ENCODE data around the gene RASGEF1B. TPM values are rescaled to one million over a fixed set of nuclear protein-coding genes. Genes with fewer than 3 reads are reported as not detected.
A peak's percentile ranks its signal among the peaks of the same experiment; 100 is the strongest.

RASGEF1B gene
- total RNA-seq, 1 donor from 2014 or later, result 5.5 TPM

DNA sequence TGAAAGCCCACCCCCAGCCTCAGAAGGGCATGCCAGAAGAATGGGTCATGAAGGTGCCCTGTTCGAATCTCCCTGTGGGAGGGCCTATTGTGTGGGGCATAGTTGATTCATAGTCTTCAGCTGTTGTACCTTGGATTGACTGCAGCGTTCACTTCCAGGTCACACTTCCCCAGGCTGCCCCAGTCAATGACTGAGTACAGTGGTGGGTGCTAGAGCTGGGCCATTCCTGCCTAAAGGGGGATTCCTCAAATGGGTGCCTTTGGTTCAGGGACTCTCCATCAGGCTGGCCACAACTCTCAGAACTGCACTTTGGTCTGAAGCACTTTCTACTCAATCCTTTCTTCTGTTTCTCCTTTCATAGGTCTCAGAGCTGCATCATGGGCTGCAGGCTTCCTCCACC lies 35.0 kb upstream of the RASGEF1B start:
- DNase-seq, result no peak
- intact Hi-C loops (cut with micrococcal nuclease), result loop anchor here (5.0 kb wide), 1 partner anchor 84 kb away; no protein-coding TSS in a partner anchor
- Mint-ChIP-seq H3K9me3 (no peaks in the 10 kb centered on the region), H3K4me1 (peaks cover 29% of the 10 kb centered on the region), H3K4me3 (no peak overlapping the region), H3K36me3 (ENCODE audit: low read depth) (no peaks in the 10 kb centered on the region), H3K27me3 (peaks cover 16% of the 10 kb centered on the region), H3K27ac (no peak overlapping the region)

DNA sequence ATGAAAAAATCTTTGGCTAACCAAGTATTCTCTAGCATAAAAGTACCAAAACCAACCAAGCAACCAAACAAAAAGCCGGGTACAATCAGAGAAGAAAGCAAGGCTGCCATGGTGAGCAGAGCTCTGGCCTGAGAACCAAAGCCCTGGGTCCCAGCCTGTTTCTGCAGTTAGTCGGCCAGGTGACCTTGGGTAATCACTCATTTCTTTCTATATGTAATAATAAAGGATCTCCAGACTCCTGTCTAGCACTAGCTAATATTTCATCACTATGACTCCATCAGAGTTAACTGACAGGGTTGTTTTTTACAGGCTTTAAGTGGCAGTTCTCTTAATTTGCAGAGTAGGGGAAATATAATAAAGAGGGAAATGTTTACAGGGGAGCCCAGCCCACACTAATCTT lies 34.0 kb upstream of the RASGEF1B start:
- H3K9me3 Mint-ChIP-seq, result no peaks in the 10 kb centered on the region
- intact Hi-C loops (cut with micrococcal nuclease), result loop anchor here (1.0 to 5.0 kb wide), 3 partner anchors 10 to 83 kb away; no protein-coding TSS in a partner anchor
- H3K4me3 Mint-ChIP-seq, result peak overlapping the region; percentile 61

DNA sequence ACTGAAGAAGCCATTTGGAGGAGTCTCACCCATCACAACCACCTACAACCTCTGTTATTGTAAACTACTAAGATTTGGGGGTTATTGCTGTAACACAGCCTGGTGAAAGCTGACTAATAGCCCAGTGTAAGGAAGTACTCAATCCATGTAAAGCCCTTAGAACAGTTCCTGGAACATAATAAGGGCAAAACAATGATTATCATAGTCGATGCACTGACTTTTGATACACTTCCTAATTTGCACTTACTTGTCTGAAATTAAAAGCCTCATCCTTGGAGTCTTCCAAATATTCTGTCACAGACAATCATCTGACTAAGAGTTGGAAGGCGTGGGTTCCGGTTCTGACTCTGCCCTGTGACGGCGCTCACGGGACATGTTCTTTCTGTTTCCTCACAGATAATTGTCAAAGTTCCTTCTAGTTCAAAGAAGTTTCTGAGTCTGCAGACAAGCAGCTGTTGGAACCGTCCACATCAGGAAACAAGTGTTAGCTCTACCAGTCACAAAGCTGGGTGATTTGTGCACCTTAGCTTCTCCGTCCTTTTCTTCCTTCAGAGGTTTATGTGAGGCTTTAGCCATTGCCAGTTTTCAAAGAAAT lies 33.4 kb upstream of the RASGEF1B start:
- H3K36me3 Mint-ChIP-seq (ENCODE audit: low read depth), result no peaks in the 10 kb centered on the region
- H3K4me3 Mint-ChIP-seq, result peak overlapping the region; percentile 61
- no peaks in the 10 kb centered on the region for H3K9me3 Mint-ChIP-seq
- H3K27me3 Mint-ChIP-seq, result peaks cover 9% of the 10 kb centered on the region
- peaks cover 29% of the 10 kb centered on the region for H3K4me1 Mint-ChIP-seq
- H3K27ac Mint-ChIP-seq, result peak overlapping the region; percentile 23
- peak; percentile 88 for DNase-seq
- intact Hi-C loops (cut with micrococcal nuclease), result loop anchor here (1.0 to 5.0 kb wide), 3 partner anchors 10 to 83 kb away; no protein-coding TSS in a partner anchor

More for the DNA sequence above, 34.0 kb upstream of the RASGEF1B start:
- H3K36me3 Mint-ChIP-seq (ENCODE audit: low read depth), result no peaks in the 10 kb centered on the region
- peaks cover 29% of the 10 kb centered on the region for H3K4me1 Mint-ChIP-seq
- no peak for DNase-seq
- H3K27ac Mint-ChIP-seq, result no peak overlapping the region
- peaks cover 14% of the 10 kb centered on the region for H3K27me3 Mint-ChIP-seq

- no peak overlapping the region for H3K4me3 Mint-ChIP-seq
- DNase-seq, result no peak
- intact Hi-C loops (cut with micrococcal nuclease), result loop anchor here (1.0 to 5.0 kb wide), 3 partner anchors 9 to 82 kb away; no protein-coding TSS in a partner anchor
- no peak overlapping the region for H3K27ac Mint-ChIP-seq
- H3K9me3 Mint-ChIP-seq, result no peaks in the 10 kb centered on the region
- H3K27me3 Mint-ChIP-seq, result peaks cover 10% of the 10 kb centered on the region
- H3K36me3 Mint-ChIP-seq (ENCODE audit: low read depth), result no peaks in the 10 kb centered on the region
- H3K4me1 Mint-ChIP-seq, result peaks cover 29% of the 10 kb centered on the region
Measured at GRCh38 chr4:81504112-81505003, 32.7 kb upstream of the RASGEF1B start.

- intact Hi-C loops (cut with micrococcal nuclease), result no loop called here
- Mint-ChIP-seq H3K36me3 (ENCODE audit: low read depth) (no peaks in the 10 kb centered on the region), H3K4me1 (peaks cover 28% of the 10 kb centered on the region), H3K27me3 (peaks cover 10% of the 10 kb centered on the region), H3K9me3 (no peaks in the 10 kb centered on the region), H3K27ac (no peak overlapping the region), H3K4me3 (no peak overlapping the region)
- no peak for DNase-seq
Measured at GRCh38 chr4:81503586-81503985, 31.9 kb upstream of the RASGEF1B start.

GRCh38 chr4:81502564-81502963 lies 30.9 kb upstream of the RASGEF1B start:
- Mint-ChIP-seq H3K4me1 (peaks cover 22% of the 10 kb centered on the region), H3K27me3 (peaks cover 10% of the 10 kb centered on the region), H3K9me3 (no peaks in the 10 kb centered on the region), H3K27ac (no peak overlapping the region), H3K4me3 (no peak overlapping the region), H3K36me3 (ENCODE audit: low read depth) (no peaks in the 10 kb centered on the region)
- no peak for DNase-seq
- intact Hi-C loops (cut with micrococcal nuclease), result no loop called here

- H3K36me3 Mint-ChIP-seq (ENCODE audit: low read depth), result peaks cover 4% of the 10 kb centered on the region
- no peak overlapping the region for H3K27ac Mint-ChIP-seq
- intact Hi-C loops (cut with micrococcal nuclease), result no loop called here
- peaks cover 14% of the 10 kb centered on the region for H3K4me1 Mint-ChIP-seq
- peaks cover 12% of the 10 kb centered on the region for H3K27me3 Mint-ChIP-seq
- DNase-seq, result no peak
- H3K9me3 Mint-ChIP-seq, result peaks cover 5% of the 10 kb centered on the region
- H3K4me3 Mint-ChIP-seq, result no peak overlapping the region
Measured at GRCh38 chr4:81499840-81500239, 28.1 kb upstream of the RASGEF1B start.

DNA sequence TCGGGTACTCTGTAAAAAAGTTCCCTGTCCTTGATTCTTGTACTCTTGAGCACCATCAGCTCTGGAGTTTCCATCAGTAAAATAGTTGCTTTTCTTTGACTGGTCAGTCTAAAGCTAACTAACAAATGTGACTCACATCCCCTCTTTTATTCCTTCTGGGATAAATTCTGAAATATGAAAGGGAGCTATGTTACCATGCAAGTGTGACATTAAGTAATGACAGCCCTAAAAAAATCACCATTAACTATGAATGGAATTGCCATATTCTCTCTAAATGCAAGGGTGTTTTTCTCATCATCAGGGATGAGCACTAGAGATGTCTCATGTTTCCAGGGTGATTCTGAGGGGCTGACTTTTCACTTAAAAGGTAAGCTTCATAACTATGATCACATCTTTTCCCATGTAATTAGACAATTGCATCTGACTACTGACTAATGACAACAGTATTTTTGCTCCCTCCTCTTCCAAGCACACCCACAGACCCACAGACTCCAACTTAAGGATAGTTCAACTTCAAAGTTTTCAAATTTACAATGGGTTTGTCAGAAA lies 26.9 kb upstream of the RASGEF1B start:
- H3K36me3 Mint-ChIP-seq (ENCODE audit: low read depth), result peaks cover 4% of the 10 kb centered on the region
- intact Hi-C loops (cut with micrococcal nuclease), result no loop called here
- peaks cover 10% of the 10 kb centered on the region for H3K27me3 Mint-ChIP-seq
- H3K4me1 Mint-ChIP-seq, result peaks cover 17% of the 10 kb centered on the region
- H3K27ac Mint-ChIP-seq, result no peak overlapping the region
- H3K4me3 Mint-ChIP-seq, result no peak overlapping the region
- no peak for DNase-seq
- peaks cover 5% of the 10 kb centered on the region for H3K9me3 Mint-ChIP-seq

- Mint-ChIP-seq H3K4me1 (peaks cover 19% of the 10 kb centered on the region), H3K36me3 (ENCODE audit: low read depth) (peaks cover 4% of the 10 kb centered on the region), H3K27ac (no peak overlapping the region), H3K4me3 (no peak overlapping the region), H3K9me3 (peaks cover 5% of the 10 kb centered on the region), H3K27me3 (peaks cover 8% of the 10 kb centered on the region)
- no peak for DNase-seq
- intact Hi-C loops (cut with micrococcal nuclease), result no loop called here
Measured at GRCh38 chr4:81498046-81498445, 26.3 kb upstream of the RASGEF1B start.

DNA sequence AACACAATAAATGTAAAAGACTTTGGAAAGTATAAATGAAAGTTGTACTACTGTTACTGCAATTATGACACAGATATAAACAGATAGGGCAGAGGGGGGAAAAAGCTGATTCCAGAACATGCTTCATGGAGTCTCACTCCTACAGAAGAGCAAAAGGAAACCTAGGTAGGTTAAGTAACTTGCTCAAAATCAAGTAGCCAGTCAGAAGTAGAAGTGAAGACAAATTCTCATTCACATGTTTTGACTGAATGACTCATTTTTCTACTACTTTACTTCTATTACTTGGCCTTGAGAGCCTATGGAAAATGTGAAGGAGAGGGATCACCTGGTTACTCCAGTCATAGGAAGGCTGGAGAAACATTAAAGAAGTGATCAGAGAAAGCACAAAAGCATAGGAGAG lies 23.6 kb upstream of the RASGEF1B start:
- intact Hi-C loops (cut with micrococcal nuclease), result loop anchor here (1.0 kb wide), 1 partner anchor 10 kb away; no protein-coding TSS in a partner anchor
- peaks cover 34% of the 10 kb centered on the region for H3K4me1 Mint-ChIP-seq

GRCh38 chr4:81494031-81494431 lies 22.3 kb upstream of the RASGEF1B start:
- Mint-ChIP-seq H3K36me3 (ENCODE audit: low read depth) (peaks cover 16% of the 10 kb centered on the region), H3K27ac (peak overlapping the region; percentile 72), H3K9me3 (peaks cover 18% of the 10 kb centered on the region), H3K27me3 (peaks cover 1% of the 10 kb centered on the region), H3K4me1 (peaks cover 37% of the 10 kb centered on the region), H3K4me3 (peak overlapping the region; percentile 70)
- intact Hi-C loops (cut with micrococcal nuclease), result loop anchor here (5.0 kb wide), 1 partner anchor 68 kb away; no protein-coding TSS in a partner anchor
- no peak for DNase-seq

More for the DNA sequence above, 23.6 kb upstream of the RASGEF1B start:
- Mint-ChIP-seq H3K27me3 (peaks cover 3% of the 10 kb centered on the region), H3K36me3 (ENCODE audit: low read depth) (peaks cover 12% of the 10 kb centered on the region), H3K27ac (peak overlapping the region; percentile 62), H3K9me3 (peaks cover 13% of the 10 kb centered on the region), H3K4me3 (peak overlapping the region; percentile 16)
- no peak for DNase-seq

DNA sequence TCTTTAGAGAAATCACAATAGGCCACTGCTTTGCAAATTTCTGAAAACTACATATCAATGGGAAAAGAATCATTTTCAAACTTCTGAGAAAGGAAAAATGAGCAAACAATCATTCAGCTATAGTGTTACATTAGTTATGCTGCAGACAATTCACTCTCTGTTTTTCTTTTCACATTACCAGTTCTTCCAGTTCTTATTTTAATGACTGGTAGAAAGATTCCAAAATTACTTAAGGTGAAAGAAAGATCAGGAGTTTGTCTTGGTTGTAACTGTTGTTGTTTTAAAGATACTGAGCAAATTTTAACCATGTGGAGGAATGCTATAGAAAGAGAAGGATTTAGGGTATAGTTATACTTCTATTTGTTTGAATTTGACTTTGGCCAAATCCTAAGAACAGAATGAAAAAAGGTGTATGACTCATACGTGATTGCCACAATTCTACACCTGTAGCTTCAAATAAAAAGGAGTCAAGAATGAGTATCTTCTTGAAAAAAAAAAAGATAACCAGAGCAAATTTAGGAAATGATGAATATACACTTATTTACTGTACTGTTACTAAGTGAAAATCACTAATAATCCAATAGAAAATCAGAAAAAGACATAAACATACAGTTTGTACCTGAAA lies 21.0 kb upstream of the RASGEF1B start:
- intact Hi-C loops (cut with micrococcal nuclease), result loop anchor here (1.0 to 5.0 kb wide), 3 partner anchors 20 to 156 kb away; no protein-coding TSS in a partner anchor
- Mint-ChIP-seq H3K4me3 (peak overlapping the region; percentile 1), H3K36me3 (ENCODE audit: low read depth) (peaks cover 16% of the 10 kb centered on the region), H3K27ac (peak overlapping the region; percentile 73), H3K4me1 (peaks cover 38% of the 10 kb centered on the region), H3K9me3 (peaks cover 22% of the 10 kb centered on the region), H3K27me3 (peaks cover 1% of the 10 kb centered on the region)
- DNase-seq, result no peak

DNA sequence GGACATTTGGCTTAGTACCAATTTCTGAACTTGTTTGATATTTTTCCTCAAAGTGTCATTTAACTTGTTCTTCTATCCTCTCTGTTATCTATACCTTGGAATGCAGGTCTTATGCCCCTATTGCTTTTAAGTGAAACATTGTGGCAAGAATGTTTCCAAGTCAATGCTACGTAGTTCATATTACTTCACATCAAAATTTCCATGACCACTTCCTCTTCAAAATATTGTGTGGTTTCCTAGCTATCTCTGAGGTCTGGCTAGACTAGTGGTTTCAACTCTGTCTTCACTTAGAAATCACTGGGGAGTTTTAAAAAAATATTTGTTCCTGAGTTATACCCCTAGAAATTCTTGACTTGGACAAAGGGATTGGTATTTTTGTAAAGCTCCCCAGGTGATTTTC lies 20.2 kb upstream of the RASGEF1B start:
- Mint-ChIP-seq H3K36me3 (ENCODE audit: low read depth) (peaks cover 16% of the 10 kb centered on the region), H3K27ac (peak overlapping the region; percentile 90), H3K27me3 (no peaks in the 10 kb centered on the region), H3K9me3 (peaks cover 24% of the 10 kb centered on the region), H3K4me3 (peak overlapping the region; percentile 24), H3K4me1 (peaks cover 38% of the 10 kb centered on the region)
- DNase-seq, result peak; percentile 84
- intact Hi-C loops (cut with micrococcal nuclease), result loop anchor here (1.0 to 5.0 kb wide), 3 partner anchors 20 to 157 kb away; no protein-coding TSS in a partner anchor

Data from activated CD4-positive, alpha-beta T cell treated with anti-CD3 and anti-CD28 coated beads, Interleukin-2, amount 10 ng/mL, durations not matched to agents 24 days and 14 days (primary cell).